ENCODE results near the gene PPM1F.

Gene PPM1F

DNA sequence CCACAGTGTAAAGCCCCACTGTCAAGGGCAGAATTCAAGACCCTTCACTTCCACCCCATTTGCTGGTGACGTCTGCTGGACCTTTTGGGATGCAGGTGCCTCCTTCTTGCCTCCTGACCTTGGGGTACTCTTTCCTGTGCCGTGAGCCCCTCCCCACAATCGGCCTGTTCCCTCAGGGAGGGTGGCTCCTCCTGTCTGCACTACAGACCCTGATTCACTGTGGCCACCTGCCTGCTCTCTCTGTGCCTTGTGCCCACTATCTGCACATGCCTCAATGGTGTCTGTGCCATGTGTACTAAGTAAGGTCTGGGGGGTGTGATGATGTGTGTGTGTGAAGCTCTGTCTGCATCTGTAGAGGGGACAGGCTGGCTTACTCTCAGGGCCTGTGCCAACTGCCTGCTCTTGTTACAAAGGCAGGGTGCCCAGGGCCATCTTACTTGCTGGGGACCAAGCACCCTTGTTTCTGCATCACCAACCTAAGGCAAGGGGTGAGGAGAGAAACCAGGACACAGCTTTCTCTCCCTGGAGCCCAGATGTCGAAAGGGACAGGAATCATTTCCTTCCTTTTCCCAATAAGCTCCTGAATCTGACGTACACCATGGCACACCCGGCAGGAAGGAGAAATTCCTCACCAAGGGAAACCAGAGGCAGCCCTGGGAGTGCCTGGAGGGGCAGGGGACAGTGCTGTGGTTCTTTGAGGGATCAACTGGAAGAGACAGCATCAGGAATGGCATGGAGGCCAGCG is 3.7 kb downstream of the PPM1F start:
- peak overlapping the region; percentile 25 for H3K23ac ChIP-seq (ENCODE audit: low read depth, low read length, poor library complexity)
- peaks cover 0 to 4% of the 10 kb centered on the region in 2 donors for H3K9me3 ChIP-seq (replicated peaks in 1 of 2; ENCODE audit: control insufficient read depth in 2 of 2, insufficient read depth in 1 of 2, low read depth in 1 of 2, low read length in 2 of 2)
- H3K14ac ChIP-seq (ENCODE audit: low read length) = no peak overlapping the region
- H3K4me1 ChIP-seq (ENCODE audit: control insufficient read depth in 2 of 2, insufficient read depth in 1 of 2, low read depth in 1 of 2, low read length in 2 of 2) = peaks cover 10 to 12% of the 10 kb centered on the region in 2 donors
- no peak overlapping the region for H4K91ac ChIP-seq (ENCODE audit: low read depth, low read length, poor library complexity)
- H3K36me3 ChIP-seq (replicated peaks in 1 of 2; ENCODE audit: control insufficient read depth in 2 of 2, insufficient read depth in 2 of 2, low read length in 2 of 2) = peaks cover 14 to 22% of the 10 kb centered on the region in 2 donors
- peaks cover 0 to 4% (median 0%) of the 10 kb centered on the region in 3 experiments for H3K27me3 ChIP-seq (ENCODE audit: control insufficient read depth in 3 of 3, insufficient read depth in 3 of 3, low read depth in 1 of 3, low read length in 3 of 3)
- no peak overlapping the region for H3K18ac ChIP-seq (ENCODE audit: low read length)
- H3K4me2 ChIP-seq (ENCODE audit: insufficient read depth, low read length, poor library complexity, severe bottlenecking) = no peak overlapping the region
- no peak overlapping the region for H3K27ac ChIP-seq (replicated peaks; ENCODE audit: low read length)
- no peak overlapping the region for H2AK5ac ChIP-seq (ENCODE audit: low read depth, low read length)
- no peak overlapping the region for H2AFZ ChIP-seq (ENCODE audit: low read length)
- no peak overlapping the region for H2BK15ac ChIP-seq (ENCODE audit: low read length)
- no peak overlapping the region for H3K9ac ChIP-seq (ENCODE audit: low read depth, low read length, poor library complexity)
- H2BK120ac ChIP-seq (ENCODE audit: low read depth, low read length) = no peak overlapping the region
- H3K4ac ChIP-seq (ENCODE audit: low read length) = no peak overlapping the region
- DNase-seq (ENCODE audit: low spot score) = no peak
- WGBS, 2 donors (ENCODE audit: extremely low coverage in 2 of 2, insufficient read length in 2 of 2, insufficient replicate concordance in 1 of 2) = no CpG with 5 or more reads among the region's 7 CpGs
- H3K4me3 ChIP-seq (ENCODE audit: low read length in 2 of 2) = no peak overlapping the region
- H4K8ac ChIP-seq (ENCODE audit: low read depth, low read length) = no peak overlapping the region
- no peak overlapping the region for H2BK5ac ChIP-seq (ENCODE audit: low read length)
- H2BK12ac ChIP-seq (ENCODE audit: low read length) = no peak overlapping the region
- H3K79me1 ChIP-seq (ENCODE audit: low read depth, low read length) = no peaks in the 10 kb centered on the region

- Histone ChIP-seq H3K79me1 (ENCODE audit: low read depth, low read length) (no peaks in the 10 kb centered on the region), H2AK5ac (ENCODE audit: low read depth, low read length) (no peak overlapping the region), H3K36me3 (replicated peaks in 1 of 2; ENCODE audit: control insufficient read depth in 2 of 2, insufficient read depth in 2 of 2, low read length in 2 of 2) (peaks cover 15 to 23% of the 10 kb centered on the region in 2 donors), H3K23ac (ENCODE audit: low read depth, low read length, poor library complexity) (no peak overlapping the region), H3K4me1 (ENCODE audit: control insufficient read depth in 2 of 2, insufficient read depth in 1 of 2, low read depth in 1 of 2, low read length in 2 of 2) (peaks cover 10 to 12% of the 10 kb centered on the region in 2 donors), H4K91ac (ENCODE audit: low read depth, low read length, poor library complexity) (no peak overlapping the region), H4K8ac (ENCODE audit: low read depth, low read length) (no peak overlapping the region), H3K18ac (ENCODE audit: low read length) (no peak overlapping the region), H3K14ac (ENCODE audit: low read length) (no peak overlapping the region), H3K4me3 (ENCODE audit: low read length in 2 of 2) (no peak overlapping the region), H3K4me2 (ENCODE audit: insufficient read depth, low read length, poor library complexity, severe bottlenecking) (no peak overlapping the region), H3K4ac (ENCODE audit: low read length) (no peak overlapping the region), H2BK15ac (ENCODE audit: low read length) (no peak overlapping the region), H3K27ac (replicated peaks; ENCODE audit: low read length) (no peak overlapping the region), H3K27me3 (ENCODE audit: control insufficient read depth in 3 of 3, insufficient read depth in 3 of 3, low read depth in 1 of 3, low read length in 3 of 3) (peaks cover 0 to 4% (median 0%) of the 10 kb centered on the region in 3 experiments), H3K9ac (ENCODE audit: low read depth, low read length, poor library complexity) (no peak overlapping the region), H2BK12ac (ENCODE audit: low read length) (no peak overlapping the region), H3K9me3 (replicated peaks in 1 of 2; ENCODE audit: control insufficient read depth in 2 of 2, insufficient read depth in 1 of 2, low read depth in 1 of 2, low read length in 2 of 2) (peaks cover 0 to 4% of the 10 kb centered on the region in 2 donors), H2BK5ac (ENCODE audit: low read length) (no peak overlapping the region), H2AFZ (ENCODE audit: low read length) (no peak overlapping the region), H2BK120ac (ENCODE audit: low read depth, low read length) (no peak overlapping the region)
- DNase-seq (ENCODE audit: low spot score) = no peak
- WGBS, 2 donors (ENCODE audit: extremely low coverage in 2 of 2, insufficient read length in 2 of 2, insufficient replicate concordance in 1 of 2) = no CpG with 5 or more reads among the region's 8 CpGs
Observed at GRCh38 chr22:21948390-21948789, 4.3 kb downstream of the PPM1F start.

GRCh38 chr22:21947040-21948014 is 5.3 kb downstream of the PPM1F start:
- H3K14ac ChIP-seq (ENCODE audit: low read length) = no peak overlapping the region
- H4K91ac ChIP-seq (ENCODE audit: low read depth, low read length, poor library complexity) = no peak overlapping the region
- H3K23ac ChIP-seq (ENCODE audit: low read depth, low read length, poor library complexity) = peak overlapping the region; percentile 87
- whole genome bisulfite sequencing, 2 donors (ENCODE audit: extremely low coverage in 2 of 2, insufficient read length in 2 of 2, insufficient replicate concordance in 1 of 2) = no CpG with 5 or more reads among the region's 16 CpGs
- H2BK12ac ChIP-seq (ENCODE audit: low read length) = no peak overlapping the region
- no peak overlapping the region for H2BK5ac ChIP-seq (ENCODE audit: low read length)
- H4K8ac ChIP-seq (ENCODE audit: low read depth, low read length) = no peak overlapping the region
- no peak overlapping the region for H3K4me2 ChIP-seq (ENCODE audit: insufficient read depth, low read length, poor library complexity, severe bottlenecking)
- peaks cover 10% of the 10 kb centered on the region in 2 donors for H3K4me1 ChIP-seq (ENCODE audit: control insufficient read depth in 2 of 2, insufficient read depth in 1 of 2, low read depth in 1 of 2, low read length in 2 of 2)
- no peak overlapping the region for H3K18ac ChIP-seq (ENCODE audit: low read length)
- peak; percentile 29 for DNase-seq (ENCODE audit: low spot score)
- H3K4me3 ChIP-seq (ENCODE audit: low read length in 2 of 2) = no peak overlapping the region
- no peak overlapping the region for H3K4ac ChIP-seq (ENCODE audit: low read length)
- no peak overlapping the region for H2BK120ac ChIP-seq (ENCODE audit: low read depth, low read length)
- no peaks in the 10 kb centered on the region for H3K79me1 ChIP-seq (ENCODE audit: low read depth, low read length)
- no peak overlapping the region for H3K27ac ChIP-seq (replicated peaks; ENCODE audit: low read length)
- H2AFZ ChIP-seq (ENCODE audit: low read length) = no peak overlapping the region
- no peaks in the 10 kb centered on the region for H3K27me3 ChIP-seq (ENCODE audit: control insufficient read depth in 3 of 3, insufficient read depth in 3 of 3, low read depth in 1 of 3, low read length in 3 of 3)
- peaks cover 16 to 32% of the 10 kb centered on the region in 2 donors for H3K36me3 ChIP-seq (replicated peaks in 1 of 2; ENCODE audit: control insufficient read depth in 2 of 2, insufficient read depth in 2 of 2, low read length in 2 of 2)
- peak overlapping the region; percentile 22 for H2AK5ac ChIP-seq (ENCODE audit: low read depth, low read length)
- H2BK15ac ChIP-seq (ENCODE audit: low read length) = no peak overlapping the region
- H3K9ac ChIP-seq (ENCODE audit: low read depth, low read length, poor library complexity) = peak overlapping the region; percentile 25
- H3K9me3 ChIP-seq (replicated peaks in 1 of 2; ENCODE audit: control insufficient read depth in 2 of 2, insufficient read depth in 1 of 2, low read depth in 1 of 2, low read length in 2 of 2) = no peaks in the 10 kb centered on the region

All from neuronal stem cell (in vitro differentiated cells).